HCT116 (cell line): ENCODE measurements around the gene PRXL2A. TPM values are rescaled to one million over a fixed set of nuclear protein-coding genes. Genes with fewer than 3 reads are reported as not detected.

ENCODE experiments used
- ATAC-seq: fragments of 200-7000 bp; cut with Tn5 transposase; 2 replicates; pipeline ENCODE4 v1.9.1; 2020; ENCODE audit warnings: mild to moderate bottlenecking, moderate library complexity
- BruUV-seq: library from RNA; stranded (reverse); fragments of 400-500 nt; replicated peaks from 2 replicates; lab custom pipeline; 2021; lab: Mats Ljungman, UMichigan
- CTCF ChIA-PET: fragments of 300-600 bp; sonication (Branson Sonifier 250); formaldehyde crosslinking; loops from one replicate; lab custom pipeline; 2021; ENCODE audit warnings: antibody characterized with exemption; lab: Charles Lee
- POLR2A ChIA-PET: fragments of 300-600, 350-600 bp; sonication (Branson Sonifier 250); formaldehyde crosslinking; loops from one replicate; lab custom pipeline; 2021; ENCODE audit warnings: antibody characterized with exemption; lab: Charles Lee
- RAD21 ChIA-PET, 2 experiments: fragments of 300-600 bp; sonication (Branson Sonifier 250); formaldehyde crosslinking; loops; one replicate each; lab custom pipeline; 2023; ENCODE audit warnings: low total read pairs in 2 of 2; ENCODE audit not compliant: uncharacterized antibody in 2 of 2, unreplicated experiment in 2 of 2, low non-redundant PET in 1 of 2; lab: Charles Lee
- DNase-seq: peaks from one replicate; pipeline ENCODE4 v3.0.0-alpha.2; 2010; ENCODE audit warnings: low read depth, low spot score
- H2AFZ ChIP-seq: fragments of 200-600 bp; shearing (Covaris generic), sonication (generic); 2 replicates; pipeline ENCODE4 v1.6.1; 2017; ENCODE audit warnings: low read depth, mixed run types, mixed read lengths, antibody characterized with exemption, low read length; ENCODE audit not compliant: poor library complexity, severe bottlenecking
- H3K27ac ChIP-seq: 2 replicates; pipeline ENCODE4 v1.5.1; 2012; ENCODE audit warnings: low read depth, low read length
- H3K27me3 ChIP-seq: fragments of 200-600 bp; sonication (generic); 2 replicates; pipeline ENCODE4 v1.6.1; 2016; ENCODE audit warnings: mixed run types, low read length, mixed read lengths; ENCODE audit not compliant: insufficient read depth
- H3K36me3 ChIP-seq, 2 experiments: fragments of 200-500 bp in 1 of 2; fragments of 200-600 bp in 1 of 2; sonication (Bioruptor generic) in 1 of 2; sonication (generic) in 1 of 2; 2 replicates each; pipeline versions ENCODE4 v1.5.1 to v1.6.1; 2014 to 2016; ENCODE audit warnings: low read length in 2 of 2, inconsistent platforms in 1 of 2, mixed read lengths in 1 of 2, mixed run types in 1 of 2; ENCODE audit not compliant: insufficient read depth in 2 of 2, control insufficient read depth in 1 of 2
- H3K4me1 ChIP-seq, 2 experiments: fragments of 200-600 bp in 1 of 2; sonication (generic) in 1 of 2; 2 replicates each; pipeline versions ENCODE4 v1.5.1 to v1.6.1; 2012 to 2017; ENCODE audit warnings: low read length in 2 of 2, inconsistent platforms in 1 of 2, mild to moderate bottlenecking in 1 of 2, mixed read lengths in 1 of 2, mixed run types in 1 of 2, moderate library complexity in 1 of 2; ENCODE audit not compliant: insufficient read depth in 2 of 2, control insufficient read depth in 1 of 2
- H3K4me2 ChIP-seq: fragments of 200-600 bp; sonication (generic); 2 replicates; pipeline ENCODE4 v1.6.1; 2017; ENCODE audit warnings: mixed run types, low read length, mixed read lengths
- H3K4me3 ChIP-seq, 2 experiments: fragments of 200-600 bp in 1 of 2; sonication (generic) in 1 of 2; replicated peaks in 1 of 2; 2 replicates each; pipeline ENCODE4 v1.5.1; 2011 to 2016; ENCODE audit warnings: low read length in 2 of 2, control low read depth in 1 of 2, low read depth in 1 of 2, mild to moderate bottlenecking in 1 of 2, mixed read lengths in 1 of 2, mixed run types in 1 of 2
- H3K79me2 ChIP-seq: fragments of 200-600 bp; sonication (generic); 2 replicates; pipeline ENCODE4 v1.6.1; 2017; ENCODE audit warnings: mild to moderate bottlenecking, mixed run types, low read length, moderate library complexity, mixed read lengths; ENCODE audit not compliant: insufficient read depth
- H3K9ac ChIP-seq: fragments of 200-600 bp; sonication (generic); 2 replicates; pipeline ENCODE4 v1.6.1; 2016; ENCODE audit warnings: low read length, mixed read lengths
- H3K9me2 ChIP-seq: fragments of 200-600 bp; sonication (generic), shearing (Covaris generic); 2 replicates; pipeline ENCODE4 v1.6.1; 2017; ENCODE audit warnings: mixed run types, mild to moderate bottlenecking, moderate library complexity; ENCODE audit not compliant: insufficient read depth
- H3K9me3 ChIP-seq, 2 experiments: fragments of 200-500 bp in 1 of 2; fragments of 200-600 bp in 1 of 2; sonication (Bioruptor generic) in 1 of 2; sonication (generic) in 1 of 2; 2 replicates each; pipeline ENCODE4 v1.6.1; 2014 to 2017; ENCODE audit warnings: low read length in 2 of 2, mixed read lengths in 2 of 2, inconsistent platforms in 1 of 2, low read depth in 1 of 2, mild to moderate bottlenecking in 1 of 2, mixed run types in 1 of 2, moderate library complexity in 1 of 2; ENCODE audit not compliant: control insufficient read depth in 1 of 2, insufficient read depth in 1 of 2
- H4K20me1 ChIP-seq: fragments of 200-600 bp; sonication (generic), shearing (Covaris generic); 2 replicates; pipeline ENCODE4 v1.6.1; 2017; ENCODE audit warnings: mixed run types, mild to moderate bottlenecking, moderate library complexity; ENCODE audit not compliant: insufficient read depth
- CBX3 ChIP-seq: IDR thresholded peaks from 2 replicates; pipeline ENCODE4 v1.6.1; 2012; ENCODE audit warnings: low read depth
- CEBPB ChIP-seq: IDR thresholded peaks from 2 replicates; pipeline ENCODE4 v1.6.1; 2012; ENCODE audit warnings: low read depth
- CTCF ChIP-seq, 3 experiments: fragments of 200-600 bp in 1 of 3; sonication (generic) in 1 of 3; IDR thresholded peaks in 2 of 3; conservative IDR thresholded peaks in 1 of 3; 2 replicates each; pipeline ENCODE4 v1.5.1; 2012 to 2017; ENCODE audit warnings: low read depth in 2 of 3, low read length in 2 of 3, antibody characterized with exemption in 1 of 3, borderline replicate concordance in 1 of 3, control low read depth in 1 of 3, mild to moderate bottlenecking in 1 of 3, mixed read lengths in 1 of 3, mixed run types in 1 of 3, moderate library complexity in 1 of 3; ENCODE audit not compliant: insufficient read depth in 1 of 3
- ELF1 ChIP-seq: IDR thresholded peaks from 2 replicates; pipeline ENCODE4 v1.6.1; 2012; ENCODE audit warnings: low read depth, borderline replicate concordance
- EZH2 ChIP-seq: fragments of 200-600 bp; sonication (generic); IDR thresholded peaks from 2 replicates; pipeline ENCODE4 v1.6.1; 2017; ENCODE audit warnings: antibody characterized with exemption, mixed run types
- POLR2AphosphoS5 ChIP-seq: IDR thresholded peaks from 2 replicates; pipeline ENCODE4 v1.6.1; 2011; ENCODE audit warnings: mild to moderate bottlenecking, low read depth, low read length, moderate library complexity
- RAD21 ChIP-seq: IDR thresholded peaks from 2 replicates; pipeline ENCODE4 v1.6.1; 2012; ENCODE audit warnings: low read depth, mild to moderate bottlenecking
- SP1 ChIP-seq: IDR thresholded peaks from 2 replicates; pipeline ENCODE4 v1.6.1; 2012; ENCODE audit warnings: low read depth
- YY1 ChIP-seq: IDR thresholded peaks from 2 replicates; pipeline ENCODE4 v1.6.1; 2011; ENCODE audit warnings: low read length, low read depth, moderate library complexity, mild to moderate bottlenecking; ENCODE audit not compliant: insufficient replicate concordance; ENCODE audit errors: extremely low read depth
- intact Hi-C: fragments of 100-400 bp; cut with micrococcal nuclease; formaldehyde crosslinking; loops from 2 replicates; pipeline ENCODE4 v1.10.0; 2022
- total RNA-seq: library from RNA; stranded (reverse); gene quantifications from one replicate; pipeline ENCODE4 v1.2.1, GENCODE V29; 2021; ENCODE audit not compliant: unreplicated experiment

PRXL2A gene
- total RNA-seq, 1 experiment from 2014 or later: 4.9 TPM

GRCh38 chr10:80458638-80459037 is 50.3 kb downstream of the PRXL2A start:
- no TSS peak for BruUV-seq
- no peaks in the 10 kb centered on the region for H3K9me3 ChIP-seq
- ATAC-seq (no peak), DNase-seq (no peak)
- ChIA-PET CTCF (interaction anchor here (0.9 to 3.9 kb wide), 6 partner anchors 14 to 51 kb away, joined by 4 to 53 read pairs (median 5); no protein-coding TSS in a partner anchor), RAD21 (interaction anchor here (0.6 to 5.2 kb wide), 6 partner anchors 14 to 47 kb away, joined by 3 to 23 read pairs (median 3); no protein-coding TSS in a partner anchor), POLR2A (interaction anchor here (0.5 to 3.6 kb wide), 5 partner anchors 9 to 46 kb away, joined by 3 to 18 read pairs (median 7); no protein-coding TSS in a partner anchor)
- peaks cover 3% of the 10 kb centered on the region; the same call in 1 of the 2 replicates for H4K20me1 ChIP-seq
- no peak overlapping the region for H2AFZ ChIP-seq
- peak overlapping the region; percentile 53; the same call in 1 of the 2 replicates for H3K9ac ChIP-seq
- peaks cover 74 to 86% of the 10 kb centered on the region in 2 experiments for H3K4me1 ChIP-seq
- peaks cover 94% of the 10 kb centered on the region for H3K79me2 ChIP-seq
- H3K4me2 ChIP-seq: peak overlapping the region; percentile 82
- no peaks in the 10 kb centered on the region for H3K9me2 ChIP-seq
- no peak overlapping the region; a peak in 1 of 4 replicates for H3K4me3 ChIP-seq
- no peaks in the 10 kb centered on the region for H3K27me3 ChIP-seq
- peak overlapping the region; percentile 79 for H3K27ac ChIP-seq
- TF ChIP-seq SP1 (no peak), CTCF (IDR thresholded peaks at IDR 0.05 in 2 of 3, conservative IDR thresholded peaks at IDR 0.05 in 1 of 3; ENCODE audit: borderline replicate concordance in 1 of 3, insufficient read depth in 1 of 3, low read depth in 2 of 3, low read length in 2 of 3) (no peak), CEBPB (no peak), YY1 (no peak), POLR2AphosphoS5 (no peak), CBX3 (no peak), RAD21 (no peak), EZH2 (no peak), ELF1 (no peak)
- TF ChIP-seq, all 23 proteins: peak for 0
- no peaks in the 10 kb centered on the region for H3K36me3 ChIP-seq
- intact Hi-C loops: loop anchor here (2.0 kb wide), 1 partner anchor 46 kb away; no protein-coding TSS in a partner anchor
